Gastrocnemius medialis (tissue), 4 donors: ENCODE measurements around the gene CLGN. TPM values are rescaled to one million over a fixed set of nuclear protein-coding genes. Genes with fewer than 3 reads are reported as not detected.
"Not testable (repeated sequence)": the region's sequence is repeated elsewhere in the genome, so short reads cannot be mapped to it uniquely, and the experiment has no call there.

ENCODE experiments used
- ATAC-seq, 2 donors: fragments of 150-250 bp; one replicate each; pipeline ENCODE4 v1.9.1; 2016
- DNase-seq, 2 donors: peaks; one replicate each; pipeline ENCODE4 v3.0.0-alpha.2; 2019
- H3K27ac ChIP-seq, 4 donors: fragments of 200-600 bp; sonication (generic); 1 replicate in 1 of 4; 2 replicates in 3 of 4; pipeline ENCODE4 v1.5.1; 2016 to 2018; ENCODE audit warnings: mild to moderate bottlenecking in 2 of 4, moderate library complexity in 1 of 4
- H3K27me3 ChIP-seq, 3 donors: fragments of 200-600 bp; sonication (generic) in 2 of 3; 1 replicate in 1 of 3; 2 replicates in 2 of 3; pipeline versions ENCODE4 v1.5.1 to v1.6.0; 2016 to 2019; ENCODE audit warnings: mild to moderate bottlenecking in 1 of 3, moderate library complexity in 1 of 3
- H3K36me3 ChIP-seq, 2 donors: fragments of 200-600 bp; sonication (generic) in 1 of 2; one replicate each; pipeline ENCODE4 v1.5.1; 2017 to 2018
- H3K4me1 ChIP-seq, 2 donors: fragments of 200-600 bp; sonication (generic) in 1 of 2; one replicate each; pipeline ENCODE4 v1.5.1; 2016 to 2017; ENCODE audit warnings: mild to moderate bottlenecking in 2 of 2
- H3K4me3 ChIP-seq, 4 donors: fragments of 200-600 bp; sonication (generic) in 3 of 4; 1 replicate in 1 of 4; 2 replicates in 3 of 4; pipeline ENCODE4 v1.5.1; 2016 to 2019; ENCODE audit warnings: mild to moderate bottlenecking in 2 of 4
- H3K9me3 ChIP-seq, 3 donors: fragments of 200-600 bp; sonication (generic) in 2 of 3; 1 replicate in 1 of 3; 2 replicates in 2 of 3; pipeline ENCODE4 v1.5.1; 2016 to 2019
- CTCF ChIP-seq, 5 experiments: fragments of 450-650 bp in 3 of 5; fragments of 200-600 bp in 2 of 5; sonication (generic) in 2 of 5; IDR thresholded peaks in 4 of 5; conservative IDR thresholded peaks in 1 of 5; 1 replicate in 4 of 5; 2 replicates in 1 of 5; pipeline ENCODE4 v1.5.1; 2016 to 2019; ENCODE audit warnings: antibody characterized with exemption in 5 of 5, mild to moderate bottlenecking in 3 of 5, moderate library complexity in 3 of 5
- POLR2A ChIP-seq, 2 donors: fragments of 450-650 bp; IDR thresholded peaks; one replicate each; pipeline ENCODE4 v1.6.1; 2017; ENCODE audit warnings: antibody characterized with exemption in 2 of 2, mild to moderate bottlenecking in 2 of 2, moderate library complexity in 2 of 2
- in situ Hi-C, 4 donors: fragments of 200-750 bp; cut with MboI; loops; one replicate each; pipeline versions ENCODE4 v1.15.0 to v1.8.0; 2017; ENCODE audit warnings: low sequenced_read_pairs in 4 of 4
- intact Hi-C: fragments of 100-400 bp; cut with DNase I; formaldehyde crosslinking; loops from one replicate; pipeline ENCODE4 v1.15.1; 2023; ENCODE audit warnings: low total_unique reads
- total RNA-seq, 4 donors: library from RNA; depleted of rRNA; stranded (reverse); fragments of >200 nt; gene quantifications; one replicate each; pipeline versions ENCODE4 v1.1.0 to v1.2.3, GENCODE V29; 2016

Gene CLGN
- total RNA-seq, 4 donors from 2014 or later: 0.10 to 0.29 (median 0.20) TPM; not detected in 1

- H3K4me3 ChIP-seq: no peak overlapping the region
- no peaks in the 10 kb centered on the region for H3K4me1 ChIP-seq
- intact Hi-C loops: no loop called here
- ATAC-seq (no peak), DNase-seq (no peak)
- no peak overlapping the region for H3K27ac ChIP-seq
- no peaks in the 10 kb centered on the region for H3K36me3 ChIP-seq
- H3K27me3 ChIP-seq: no peaks in the 10 kb centered on the region
- H3K9me3 ChIP-seq: no peaks in the 10 kb centered on the region
- in situ Hi-C loops: no loop called here
- TF ChIP-seq CTCF (IDR thresholded peaks at IDR 0.05 in 4 of 5, conservative IDR thresholded peaks at IDR 0.05 in 1 of 5) (no peak), POLR2A (IDR thresholded peaks at IDR 0.05) (no peak)
Observed at GRCh38 chr4:140439644-140440142, 12.2 kb upstream of the CLGN start.

- H3K9me3 ChIP-seq: no peaks in the 10 kb centered on the region
- ATAC-seq: peak in 1 of 2 donors; percentile 4
- no peaks in the 10 kb centered on the region for H3K27me3 ChIP-seq
- H3K4me3 ChIP-seq: peak overlapping the region; percentile 58 to 65 (median 64)
- TF ChIP-seq POLR2A (IDR thresholded peaks at IDR 0.05) (no peak), CTCF (IDR thresholded peaks at IDR 0.05 in 4 of 5, conservative IDR thresholded peaks at IDR 0.05 in 1 of 5) (no peak)
- H3K27ac ChIP-seq: no peak overlapping the region
- DNase-seq: no peak
- H3K4me1 ChIP-seq: peaks cover 4 to 9% of the 10 kb centered on the region in 2 donors
- intact Hi-C loops (no loop called here), in situ Hi-C loops (no loop called here)
- H3K36me3 ChIP-seq: no peaks in the 10 kb centered on the region
Observed at GRCh38 chr4:140427919-140428471, 547 bp upstream of the CLGN start.

- Histone ChIP-seq H3K27ac (no peak overlapping the region), H3K4me1 (peaks cover 4 to 9% of the 10 kb centered on the region in 2 donors), H3K4me3 (peak overlapping the region; percentile 58 to 65 (median 64)), H3K9me3 (no peaks in the 10 kb centered on the region), H3K27me3 (no peaks in the 10 kb centered on the region), H3K36me3 (no peaks in the 10 kb centered on the region)
- ATAC-seq (no peak), DNase-seq (no peak)
- TF ChIP-seq CTCF (IDR thresholded peaks at IDR 0.05 in 4 of 5, conservative IDR thresholded peaks at IDR 0.05 in 1 of 5): no peak
- no peak for TF ChIP-seq POLR2A (IDR thresholded peaks at IDR 0.05)
- intact Hi-C loops: no loop called here
- in situ Hi-C loops: no loop called here
Observed at GRCh38 chr4:140426610-140427105, 790 bp downstream of the CLGN start.

GRCh38 chr4:140423106-140423505, 4.3 kb downstream of the CLGN start:
- ATAC-seq: no peak
- intact Hi-C loops: no loop called here
- Histone ChIP-seq H3K4me3 (no peak overlapping the region), H3K27me3 (no peaks in the 10 kb centered on the region), H3K4me1 (peaks cover 4 to 9% of the 10 kb centered on the region in 2 donors), H3K9me3 (no peaks in the 10 kb centered on the region), H3K36me3 (no peaks in the 10 kb centered on the region), H3K27ac (no peak overlapping the region)
- DNase-seq: no peak
- in situ Hi-C loops: no loop called here
- no peak for TF ChIP-seq CTCF (IDR thresholded peaks at IDR 0.05 in 4 of 5, conservative IDR thresholded peaks at IDR 0.05 in 1 of 5)
- no peak for TF ChIP-seq POLR2A (IDR thresholded peaks at IDR 0.05)

- DNase-seq, H3K27ac ChIP-seq, H3K27me3 ChIP-seq, H3K4me1 ChIP-seq, H3K4me3 ChIP-seq, intact Hi-C loops, H3K36me3 ChIP-seq, ATAC-seq, in situ Hi-C loops, H3K9me3 ChIP-seq: not testable (repeated sequence)
Observed at GRCh38 chr4:140413130-140413969, 14.1 kb downstream of the CLGN start.
